GM19468 (cell line): Measurements from ENCODE around the gene AKNA.

Experiments
- ATAC-seq: cut with Tn5 transposase; IDR thresholded peaks from one replicate; pipeline ENCODE4 v1.9.1; 2021; ENCODE audit warnings: mild to moderate bottlenecking, moderate library complexity, moderate number of reproducible peaks; ENCODE audit not compliant: unreplicated experiment; ENCODE audit errors: extremely low read depth

AKNA gene

GRCh38 chr9:114289571-114290481, 98.0 kb downstream of the AKNA start:
- ATAC-seq: no peak

DNA sequence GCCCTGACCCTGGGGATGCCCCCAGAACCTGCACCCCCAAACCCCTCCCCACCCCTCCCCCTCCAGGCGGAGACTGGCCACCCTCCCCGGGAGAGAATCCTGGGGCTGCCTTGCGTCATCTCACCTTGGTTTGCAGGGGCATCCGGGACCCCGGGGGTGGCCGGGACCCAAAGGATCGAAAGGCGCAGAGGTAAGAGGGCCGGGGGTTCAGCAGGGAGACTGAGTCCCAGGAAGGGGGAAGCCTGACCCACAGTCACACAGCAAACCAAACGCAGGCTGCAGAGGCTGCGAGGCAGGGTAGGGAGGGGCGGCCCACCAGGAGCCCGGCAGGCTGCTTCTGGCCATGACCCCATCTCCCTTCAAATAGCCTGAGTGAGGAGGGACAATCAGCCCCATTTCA, 98.7 kb downstream of the AKNA start:
- no peak for ATAC-seq

DNA sequence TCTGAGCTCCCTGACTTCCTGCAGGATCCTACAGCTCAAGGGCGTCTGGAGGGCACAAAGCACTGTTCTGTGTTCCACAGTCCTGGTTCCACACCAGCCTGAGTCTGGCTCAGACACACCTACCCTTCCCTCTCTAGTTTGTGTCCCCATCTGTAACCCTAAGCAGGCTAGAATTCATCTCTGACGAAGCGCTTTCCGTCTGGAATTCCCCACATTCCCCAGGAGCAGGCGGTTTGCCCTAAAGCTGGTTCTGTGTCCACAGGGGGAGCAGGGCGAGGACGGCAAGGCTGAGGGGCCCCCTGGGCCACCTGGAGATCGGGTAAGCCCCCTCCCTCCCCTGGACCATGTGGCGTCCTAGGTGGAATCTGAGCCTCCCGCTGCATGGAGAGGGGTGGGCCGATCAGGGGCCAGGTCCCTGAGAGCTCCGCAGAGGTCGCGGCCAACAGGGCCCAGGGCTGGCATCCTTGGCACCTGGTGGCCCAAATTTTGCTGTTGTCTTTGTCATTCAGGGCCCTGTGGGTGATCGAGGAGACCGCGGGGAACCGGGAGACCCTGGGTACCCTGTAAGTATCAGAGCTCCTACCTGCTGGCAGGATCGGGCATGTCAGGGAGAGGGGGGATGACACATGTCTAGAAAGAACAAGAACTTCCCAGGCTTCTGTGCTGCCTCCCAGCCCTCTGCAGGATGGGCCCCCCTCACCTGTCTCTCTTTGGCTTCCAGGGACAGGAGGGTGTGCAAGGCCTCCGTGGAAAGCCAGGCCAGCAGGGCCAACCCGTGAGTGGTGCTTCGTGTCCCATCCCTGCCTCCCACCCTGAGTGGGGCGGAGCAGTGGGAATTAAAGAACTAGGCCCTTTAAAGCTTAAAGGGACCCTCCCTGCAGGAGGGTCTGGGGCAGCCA, 99.3 kb downstream of the AKNA start:
- ATAC-seq: no peak

GRCh38 chr9:114287763-114288192, 100.0 kb downstream of the AKNA start:
- ATAC-seq: no peak

- ATAC-seq: no peak
Measured at GRCh38 chr9:114287001-114287762, 100.6 kb downstream of the AKNA start.

GRCh38 chr9:114286146-114286679, 101.6 kb downstream of the AKNA start:
- ATAC-seq: no peak

DNA sequence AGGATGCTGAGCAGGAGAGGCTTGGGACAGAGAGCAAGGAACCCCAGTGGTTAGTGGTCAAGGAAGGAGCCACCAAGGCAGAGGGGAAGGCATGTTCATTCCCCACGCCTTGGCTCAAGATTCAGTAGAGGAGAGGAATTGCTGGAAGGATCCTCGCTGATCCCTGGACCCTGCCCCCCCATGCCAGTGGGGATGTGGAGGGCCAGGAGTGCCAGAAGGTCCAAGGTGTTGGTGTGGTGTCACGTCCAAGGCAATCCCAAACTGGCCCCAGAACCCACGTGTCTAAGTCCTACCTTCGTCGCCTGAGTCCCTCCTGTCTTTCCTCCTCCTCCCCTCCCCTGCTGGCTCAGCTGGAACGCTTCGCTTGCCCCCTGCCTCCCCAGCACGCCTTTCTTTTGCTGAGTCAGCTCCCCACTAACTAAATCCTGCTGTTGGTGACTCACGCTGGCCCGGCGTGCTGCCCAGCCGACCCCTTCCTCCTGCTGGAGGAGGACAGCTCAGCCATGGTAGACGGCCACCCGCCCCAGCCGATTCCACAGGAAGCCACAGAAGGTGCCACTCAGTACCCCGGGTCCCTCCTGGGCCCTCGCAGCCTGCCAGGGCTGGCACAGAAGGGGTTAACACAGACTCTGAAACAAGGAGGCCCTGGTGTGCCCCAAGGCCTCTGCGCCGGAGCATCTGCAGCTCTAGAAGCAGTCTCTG, 102.5 kb downstream of the AKNA start:
- no peak for ATAC-seq

- ATAC-seq: no peak
Measured at GRCh38 chr9:114284316-114285060, 103.3 kb downstream of the AKNA start.
